A204.1 (cell line): ENCODE measurements around the gene NLRP5.
"Not testable (repeated sequence)": the region's sequence is repeated elsewhere in the genome, so short reads cannot be mapped to it uniquely, and the experiment has no call there.

Experiments
- FAIRE-seq: peaks from 2 replicates; lab custom pipeline; 2012; peaks lifted over from hg19 to GRCh38; lab: Jason Lieb, UNC

Gene NLRP5

DNA sequence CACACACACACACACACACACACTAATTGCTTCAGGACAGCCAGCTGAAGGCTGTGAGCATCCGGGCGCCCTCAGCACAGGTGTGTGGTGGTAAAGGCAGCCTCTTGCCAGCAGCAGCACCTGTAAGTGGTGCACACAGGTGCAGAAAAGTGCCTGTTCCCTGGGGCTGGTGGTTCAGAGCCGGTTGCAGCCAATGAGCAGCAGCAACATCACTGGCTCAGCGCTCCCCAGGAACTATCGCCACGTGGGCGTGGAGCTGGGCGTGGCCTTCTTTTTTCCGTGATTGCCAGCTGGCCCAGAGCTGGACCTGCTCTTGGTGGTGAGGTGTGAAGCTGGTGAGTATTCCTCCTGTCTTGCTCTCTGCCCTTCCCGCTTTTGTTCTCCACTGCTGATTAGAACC lies at the start of gene NLRP5:
NLRP5 (plus strand) TSS at position 289 of the 400 bp plus-strand sequence.
- FAIRE-seq: no peak

DNA sequence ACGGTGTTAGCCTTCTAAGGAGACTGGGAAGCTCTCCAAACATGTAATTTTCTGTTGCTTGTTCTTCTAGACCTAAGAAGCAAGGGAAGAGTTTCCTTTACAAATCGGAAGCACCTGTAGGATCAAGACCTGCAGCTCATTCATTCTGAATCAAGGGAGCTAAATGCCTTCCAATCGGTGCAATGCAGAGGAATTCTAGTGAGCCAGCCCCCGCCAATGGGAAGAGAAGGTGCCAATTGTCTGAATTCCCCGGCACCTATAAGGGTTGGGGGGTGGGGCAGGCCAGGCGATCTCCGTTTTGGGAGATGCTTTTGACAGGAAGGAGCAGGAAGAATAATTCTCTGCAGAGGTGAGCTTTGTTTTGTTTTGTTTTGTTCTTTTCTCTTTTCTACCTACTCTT lies 47.4 kb upstream of the NLRP5 start:
- FAIRE-seq: no peak

DNA sequence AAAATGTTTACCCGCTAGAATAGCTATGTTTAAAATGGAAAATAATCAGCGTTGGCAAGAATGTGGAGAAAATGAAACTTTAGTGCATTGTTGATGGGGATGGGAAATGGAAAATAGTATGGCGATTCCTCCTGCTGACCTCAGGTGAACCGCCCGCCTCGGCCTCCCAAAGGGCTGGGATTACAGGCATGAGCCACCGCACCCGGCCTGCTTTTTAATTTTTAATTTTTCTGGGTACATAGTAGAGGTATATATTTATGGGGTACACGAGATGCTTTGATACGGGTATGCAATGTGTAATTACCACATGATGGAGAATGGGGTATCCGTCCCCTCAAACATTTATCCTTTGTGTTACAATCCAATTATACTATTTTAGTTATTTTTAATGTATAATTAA lies 46.3 kb upstream of the NLRP5 start:
- no peak for FAIRE-seq

DNA sequence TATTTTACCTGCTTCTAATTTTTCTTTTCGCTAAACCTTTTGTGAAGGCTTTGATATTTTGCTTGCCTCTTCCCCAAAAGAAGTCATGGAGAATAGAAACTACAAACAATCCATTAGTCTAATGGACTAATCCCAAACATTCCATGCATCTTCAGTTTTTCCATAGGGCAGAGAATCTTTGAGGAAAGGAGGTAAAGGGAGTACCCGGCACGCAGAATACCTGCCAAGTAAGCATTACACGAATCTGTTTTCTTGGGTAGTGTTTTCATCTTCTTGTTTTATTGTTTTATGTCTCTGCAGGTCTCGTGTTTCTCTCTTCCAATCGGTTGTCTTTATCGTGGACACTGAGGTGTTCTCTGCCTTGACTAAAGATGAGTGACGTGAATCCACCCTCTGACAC lies 39.0 kb upstream of the NLRP5 start, which contains the start of gene NLRP8:
NLRP8 (plus strand) TSS at position 301 of the 400 bp plus-strand sequence.
- FAIRE-seq: no peak

DNA sequence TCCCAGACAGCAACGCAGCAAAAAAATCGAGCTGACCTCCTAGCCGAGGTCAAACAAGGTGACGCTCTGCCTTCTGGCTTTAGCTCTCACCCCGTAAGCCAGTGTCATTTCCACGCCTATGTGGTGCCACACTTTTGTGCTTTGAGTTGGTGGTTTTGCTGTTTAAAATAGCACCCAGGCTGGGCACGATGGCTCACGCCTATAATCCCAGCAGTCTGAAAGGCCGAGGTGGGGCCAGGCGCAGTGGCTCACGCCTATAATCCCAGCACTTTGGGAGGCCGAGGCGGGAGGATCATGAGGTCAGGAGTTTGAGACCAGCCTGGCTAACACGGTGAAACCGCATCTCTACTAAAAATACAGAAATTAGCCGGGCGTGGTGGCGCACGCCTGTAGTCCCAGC lies 36.0 kb upstream of the NLRP5 start:
- not testable (repeated sequence) for FAIRE-seq

DNA sequence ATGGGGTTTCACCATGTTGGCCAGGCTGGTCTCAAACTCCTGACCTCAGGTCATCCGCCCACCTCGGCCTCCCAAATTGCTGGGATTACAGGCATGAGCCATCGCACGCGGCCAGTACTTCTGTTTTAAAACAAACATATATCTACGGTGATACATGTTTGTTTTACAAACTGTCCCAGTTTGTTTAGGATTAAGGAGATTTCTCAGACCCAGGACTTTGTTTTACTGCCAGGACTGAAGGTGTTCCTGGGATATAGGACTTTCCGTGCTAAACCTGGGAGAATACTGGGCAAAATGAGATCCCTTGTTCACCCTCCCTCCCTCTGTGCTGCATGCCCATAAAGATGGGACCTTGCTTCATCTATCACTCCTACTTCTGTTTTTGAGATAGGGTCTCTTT lies 30.1 kb upstream of the NLRP5 start:
- no peak for FAIRE-seq

DNA sequence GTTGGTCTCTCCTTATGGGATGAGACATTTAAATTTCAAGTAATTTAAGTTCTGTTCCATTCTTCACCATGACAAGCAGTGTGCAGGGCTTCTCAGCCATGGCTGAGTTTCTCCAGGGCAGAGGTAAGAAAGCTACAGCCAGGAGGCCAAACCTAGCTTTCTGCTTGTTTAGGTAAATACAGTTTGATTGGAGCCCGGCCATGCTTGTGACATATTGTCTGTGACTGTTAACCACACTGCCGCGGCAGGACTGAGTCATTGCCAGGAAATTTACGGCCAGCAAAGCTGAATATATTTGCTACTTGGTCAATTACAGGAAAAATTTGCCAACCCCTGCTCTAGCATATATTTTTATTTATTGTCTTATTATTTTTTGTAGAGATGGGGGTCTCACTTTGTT lies 28.2 kb upstream of the NLRP5 start:
- no peak for FAIRE-seq

DNA sequence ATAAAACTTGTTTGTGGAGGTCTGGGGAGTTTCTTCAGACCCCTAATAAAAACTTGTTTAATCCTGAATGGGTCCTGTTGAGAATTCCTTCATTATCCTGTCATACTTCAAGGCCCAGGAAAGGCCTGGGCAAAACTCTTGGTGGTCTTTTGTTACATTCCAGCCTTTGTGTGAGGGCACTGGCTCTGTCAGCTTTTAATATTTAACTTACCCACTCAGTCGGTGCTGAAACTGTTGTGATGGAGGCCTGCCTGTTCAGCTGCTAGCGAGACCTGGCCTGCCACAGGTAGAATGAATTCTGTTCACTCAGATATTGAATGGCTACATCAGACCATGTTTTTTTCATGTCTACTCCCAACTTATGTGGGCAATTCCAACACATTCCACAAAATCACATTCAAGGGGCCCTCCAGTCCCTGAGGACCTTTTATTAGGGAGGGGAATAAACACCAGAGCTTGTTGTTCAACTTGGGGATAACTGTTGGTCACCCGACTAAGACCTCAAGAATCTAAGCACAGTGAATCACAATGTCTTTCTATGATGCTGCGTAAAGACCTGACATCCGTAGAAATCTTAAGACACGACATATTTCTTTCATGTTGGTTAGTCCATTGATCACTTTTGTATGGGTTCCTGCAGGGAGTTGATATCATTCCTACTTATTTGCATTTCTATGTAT lies 26.4 kb upstream of the NLRP5 start:
- FAIRE-seq: no peak

DNA sequence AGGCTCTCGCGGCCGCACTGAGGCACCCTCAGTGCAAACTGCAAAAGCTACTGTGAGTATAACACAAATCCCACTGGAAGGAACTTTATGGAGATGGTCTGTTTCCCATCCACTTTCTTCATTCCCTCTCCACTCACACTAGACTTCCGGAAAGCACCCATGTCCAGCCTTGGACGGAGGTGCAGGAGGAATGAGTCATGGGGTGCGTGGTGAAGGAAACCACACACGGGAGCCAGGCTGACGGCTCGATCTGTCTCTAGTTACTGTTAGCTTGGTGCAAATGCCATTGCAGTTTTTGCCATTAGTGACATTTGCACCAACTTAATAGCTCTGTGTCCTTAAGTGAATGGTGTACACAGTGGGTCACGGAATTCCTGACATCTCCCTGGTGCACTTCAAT lies 24.4 kb upstream of the NLRP5 start:
- FAIRE-seq: no peak

DNA sequence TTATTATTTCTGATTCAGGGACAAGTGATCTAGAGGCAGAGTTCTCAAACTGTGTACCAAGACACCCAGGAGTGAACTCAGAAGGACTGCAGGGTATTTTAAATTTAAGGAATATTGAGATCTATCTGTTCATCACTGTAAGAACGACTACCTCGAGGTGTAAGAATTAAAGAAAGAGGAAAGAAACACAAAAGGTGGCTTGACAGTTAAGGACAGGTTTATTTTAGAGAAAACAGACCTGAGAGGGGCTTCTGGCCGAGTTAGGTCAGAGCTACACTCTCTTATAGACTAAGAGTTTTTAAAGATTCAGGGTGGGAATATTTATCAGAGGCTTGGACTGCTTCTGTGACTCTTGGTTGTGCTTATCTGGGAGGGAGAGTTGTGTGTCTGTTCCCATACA lies 12.6 kb upstream of the NLRP5 start:
- no peak for FAIRE-seq

DNA sequence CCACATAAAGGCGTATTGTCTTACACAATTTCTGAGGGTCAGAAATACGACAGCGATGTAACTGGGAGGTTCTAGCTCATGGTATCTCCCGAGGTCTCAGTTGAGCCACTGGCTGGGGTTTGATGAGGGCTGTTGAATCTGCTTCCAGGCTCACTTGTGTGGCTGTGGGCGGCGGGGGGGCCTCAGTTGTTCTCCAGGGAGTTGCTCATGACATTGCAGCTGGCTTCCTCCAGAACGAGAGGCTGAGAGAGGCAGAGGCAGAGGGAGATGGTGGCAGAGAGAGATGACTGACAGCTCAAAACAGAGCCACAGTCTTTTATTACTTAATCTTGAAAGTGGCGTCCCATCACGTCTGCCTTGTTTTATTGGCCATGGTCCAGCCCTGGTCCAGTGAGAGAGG lies 6.2 kb upstream of the NLRP5 start:
- no peak for FAIRE-seq

DNA sequence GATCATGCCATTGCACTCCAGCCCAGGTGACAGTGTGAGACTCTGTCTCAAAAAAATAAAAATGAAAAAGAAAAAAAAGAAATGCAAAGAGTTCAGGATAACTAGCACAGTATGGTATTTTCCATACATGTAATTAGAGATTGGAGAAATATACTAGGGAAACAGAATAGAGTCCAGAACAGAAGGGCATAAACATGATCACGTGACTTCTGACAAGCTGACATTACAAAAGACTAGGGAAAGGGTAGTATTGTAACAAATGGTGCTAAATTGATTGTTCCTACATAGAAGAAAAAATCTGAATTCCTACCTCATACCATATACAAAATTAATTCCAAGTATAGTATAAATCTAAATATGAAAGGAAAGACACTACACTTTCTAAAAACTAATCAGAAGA lies 1.3 kb upstream of the NLRP5 start:
- FAIRE-seq: no peak

DNA sequence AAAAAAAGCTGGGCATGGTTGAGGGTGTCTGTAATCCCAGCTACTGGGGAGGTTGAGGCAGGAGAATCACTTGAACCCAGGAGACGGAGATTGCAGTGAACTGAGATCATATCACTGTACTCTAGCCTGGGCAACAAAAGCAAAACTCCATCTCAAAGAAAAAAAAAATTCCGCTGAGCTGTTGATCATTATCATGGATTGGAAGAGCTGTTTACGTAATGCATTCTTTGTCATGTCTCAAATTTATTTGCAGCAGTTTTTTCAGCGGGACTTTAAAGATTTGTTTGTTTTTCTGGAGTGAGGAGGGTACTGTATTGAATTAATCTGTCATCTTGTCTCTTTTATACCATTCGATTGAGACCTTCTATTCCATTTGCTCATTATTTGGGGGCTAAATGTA lies 4.3 kb downstream of the NLRP5 start:
- no peak for FAIRE-seq

DNA sequence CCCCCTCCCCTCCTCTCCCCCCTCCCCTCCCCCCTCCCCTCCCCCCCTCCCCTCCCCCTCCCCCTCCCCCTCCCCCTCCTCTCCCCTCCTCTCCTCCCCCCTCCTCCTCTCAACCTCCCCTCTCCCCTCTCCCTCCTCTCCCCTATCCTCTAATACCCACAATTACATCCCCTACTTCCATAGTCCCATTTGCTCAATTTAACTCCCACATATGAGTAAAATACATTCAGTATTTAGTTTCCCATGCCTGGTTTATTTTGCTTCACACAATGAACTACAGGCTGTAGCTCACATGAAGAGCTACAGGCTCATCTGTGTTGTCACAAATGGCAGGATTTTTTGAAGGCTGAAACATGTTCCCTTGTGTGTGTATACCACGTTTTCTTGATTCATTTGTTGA lies 6.9 kb downstream of the NLRP5 start:
- no peak for FAIRE-seq

DNA sequence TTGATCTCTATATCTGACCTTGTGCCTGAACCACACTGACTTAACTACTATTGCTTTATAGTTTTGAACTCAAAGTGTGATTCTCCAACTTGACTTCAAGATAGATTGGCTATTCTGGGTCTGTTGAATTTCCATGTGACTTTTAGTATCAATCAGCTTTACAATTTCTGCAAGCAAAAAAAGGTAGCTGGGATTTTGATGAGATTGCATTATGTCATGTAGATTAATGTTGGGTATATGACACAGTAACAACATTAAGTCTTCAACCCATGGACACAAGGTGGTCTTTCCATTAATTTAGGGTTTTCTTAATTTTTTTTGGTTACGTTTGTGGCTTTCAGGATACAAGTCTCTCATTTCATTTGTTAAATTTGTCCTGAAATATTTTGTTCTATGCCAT lies 28.2 kb downstream of the NLRP5 start:
- no peak for FAIRE-seq

DNA sequence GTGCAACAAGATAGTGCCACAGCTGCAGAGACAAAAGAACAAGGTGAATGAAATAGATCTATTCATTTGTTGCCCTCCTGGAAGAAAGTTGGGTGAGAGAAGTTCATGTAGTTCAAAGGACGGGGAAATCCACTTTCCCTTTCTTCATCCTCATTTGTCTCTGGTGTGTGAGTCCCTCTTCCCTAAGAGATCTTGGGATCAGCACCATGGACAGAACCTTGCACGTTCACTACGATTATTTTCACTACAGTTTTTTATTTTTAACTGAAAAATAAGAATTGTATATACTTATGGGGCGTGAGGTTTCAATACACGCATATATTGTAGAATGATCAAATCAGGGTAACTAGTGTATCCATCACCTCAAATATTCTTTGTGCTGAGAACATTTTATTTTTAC lies 29.2 kb downstream of the NLRP5 start:
- FAIRE-seq: no peak

DNA sequence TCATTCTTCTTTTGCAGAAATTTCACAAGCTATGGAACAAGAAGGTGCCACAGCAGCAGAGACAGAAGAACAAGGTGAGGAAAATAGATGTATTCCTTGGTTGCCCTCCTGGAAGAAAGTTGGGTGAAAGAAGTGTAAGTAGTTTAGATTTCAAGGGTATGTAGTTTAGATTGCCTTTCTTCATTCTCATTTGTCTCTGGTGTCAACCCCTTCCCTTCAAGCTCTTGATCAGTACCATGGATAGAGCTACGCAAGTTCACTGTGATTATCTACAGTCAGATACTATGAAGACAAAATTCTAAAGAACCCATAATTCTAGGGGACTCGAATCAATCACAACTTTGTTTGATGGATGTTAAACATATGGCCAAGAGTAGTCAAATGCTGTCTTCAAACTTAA lies 32.8 kb downstream of the NLRP5 start:
- FAIRE-seq: not testable (repeated sequence)

DNA sequence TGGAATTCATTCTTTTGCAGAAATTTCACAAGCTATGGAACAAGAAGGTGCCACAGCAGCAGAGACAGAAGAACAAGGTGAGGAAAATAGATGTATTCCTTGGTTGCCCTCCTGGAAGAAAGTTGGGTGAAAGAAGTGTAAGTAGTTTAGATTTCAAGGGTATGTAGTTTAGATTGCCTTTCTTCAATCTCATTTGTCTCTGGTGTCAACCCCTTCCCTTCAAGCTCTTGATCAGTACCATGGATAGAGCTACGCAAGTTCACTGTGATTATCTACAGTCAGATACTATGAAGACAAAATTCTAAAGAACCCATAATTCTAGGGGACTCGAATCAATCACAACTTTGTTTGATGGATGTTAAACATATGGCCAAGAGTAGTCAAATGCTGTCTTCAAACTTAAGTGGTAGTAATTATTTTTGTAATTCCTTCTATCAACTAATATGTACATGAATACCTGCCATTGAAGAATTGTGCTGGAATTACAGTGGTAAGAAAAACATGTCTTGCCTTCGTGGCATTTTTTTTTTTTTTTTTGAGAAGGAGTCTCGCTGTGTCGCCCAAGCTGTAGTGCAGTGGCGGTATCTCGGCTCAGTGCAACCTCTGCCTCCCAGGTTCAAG lies 33.9 kb downstream of the NLRP5 start:
- FAIRE-seq: not testable (repeated sequence)

DNA sequence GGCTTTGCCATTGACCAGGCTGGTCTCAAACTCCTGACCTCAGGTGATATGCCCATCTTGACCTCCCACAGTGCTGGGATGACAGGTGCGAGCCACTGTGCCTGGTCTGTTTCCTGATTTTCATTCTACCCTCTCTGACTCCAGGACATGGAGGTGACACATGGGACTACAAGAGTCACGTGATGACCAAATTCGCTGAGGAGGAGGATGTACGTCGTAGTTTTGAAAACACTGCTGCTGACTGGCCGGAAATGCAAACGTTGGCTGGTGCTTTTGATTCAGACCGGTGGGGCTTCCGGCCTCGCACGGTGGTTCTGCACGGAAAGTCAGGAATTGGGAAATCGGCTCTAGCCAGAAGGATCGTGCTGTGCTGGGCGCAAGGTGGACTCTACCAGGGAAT lies 40.2 kb downstream of the NLRP5 start:
- FAIRE-seq: no peak

DNA sequence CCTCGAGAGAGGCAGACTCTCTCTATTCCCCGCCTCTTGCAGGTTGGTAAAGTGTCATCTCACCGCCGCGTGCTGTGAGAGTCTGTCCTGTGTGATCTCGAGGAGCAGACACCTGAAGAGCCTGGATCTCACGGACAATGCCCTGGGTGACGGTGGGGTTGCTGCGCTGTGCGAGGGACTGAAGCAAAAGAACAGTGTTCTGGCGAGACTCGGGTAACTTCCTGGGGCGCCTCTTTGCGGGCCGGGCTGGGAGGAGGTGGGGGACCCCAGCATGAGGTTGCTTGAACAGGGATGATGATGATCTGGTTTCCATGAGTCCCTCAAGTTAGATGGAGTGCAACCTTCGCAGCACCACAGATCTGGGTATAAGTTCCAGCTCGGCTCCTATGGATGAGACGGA lies 67.0 kb downstream of the NLRP5 start:
- no peak for FAIRE-seq

DNA sequence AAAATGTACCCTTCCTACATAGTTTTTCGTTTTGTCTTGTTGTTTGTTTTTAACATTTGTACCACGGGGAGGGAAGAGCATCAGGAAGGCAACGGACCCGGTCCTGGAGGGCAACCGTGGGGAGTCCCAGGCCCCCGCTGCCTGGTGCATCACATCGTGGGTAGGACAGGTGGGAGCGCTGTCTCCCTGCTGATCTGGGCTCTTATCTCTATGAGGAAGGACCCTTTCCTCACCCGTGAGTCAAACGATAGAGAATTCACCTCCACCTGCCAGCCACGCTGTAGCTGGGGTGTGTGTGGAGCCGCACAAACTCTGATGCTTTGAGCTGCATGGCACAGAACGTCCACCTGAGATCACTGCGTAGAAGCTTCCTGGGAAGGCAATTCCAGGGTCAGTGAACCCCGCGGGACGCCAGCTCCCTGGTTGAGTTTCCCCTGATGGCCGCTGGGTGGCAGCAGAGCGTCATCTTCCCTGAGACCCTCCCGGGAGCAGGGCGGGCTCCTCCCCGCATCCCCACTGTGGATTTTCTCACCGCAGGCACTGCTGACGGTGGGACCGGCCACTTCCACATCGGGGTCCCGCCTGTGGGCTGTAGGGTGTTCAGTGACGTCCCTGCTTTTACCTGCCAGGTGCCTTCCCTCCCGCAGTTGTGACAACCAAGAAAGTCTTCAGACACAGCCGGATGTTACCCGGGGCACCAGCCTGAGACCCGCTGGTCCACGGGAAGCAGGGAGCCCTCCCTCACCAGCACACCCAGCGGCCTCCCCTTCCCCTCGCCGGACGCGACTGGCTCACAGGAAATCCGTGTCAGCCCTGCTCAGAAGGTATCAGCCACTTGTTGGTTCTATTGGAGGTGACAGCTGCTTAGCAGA lies 79.8 kb downstream of the NLRP5 start:
- no peak for FAIRE-seq

DNA sequence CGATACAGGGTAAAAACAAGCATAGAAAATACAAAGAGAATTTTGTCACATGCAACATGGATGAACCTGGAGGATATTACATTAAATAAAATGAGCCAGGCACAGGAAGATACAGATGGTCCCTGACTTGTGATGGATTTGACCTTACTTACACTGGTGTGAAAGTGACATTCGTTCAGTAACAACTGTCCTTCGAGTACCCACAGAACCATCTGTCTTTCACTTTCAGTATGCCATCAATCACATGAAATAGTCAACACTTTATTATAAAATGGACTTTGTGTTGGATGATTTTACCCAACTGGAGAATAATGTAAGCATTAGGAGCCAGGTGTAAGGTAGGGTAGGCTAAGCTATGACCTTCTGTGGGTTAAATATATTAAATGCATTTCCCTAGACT lies 83.1 kb downstream of the NLRP5 start:
- no peak for FAIRE-seq

DNA sequence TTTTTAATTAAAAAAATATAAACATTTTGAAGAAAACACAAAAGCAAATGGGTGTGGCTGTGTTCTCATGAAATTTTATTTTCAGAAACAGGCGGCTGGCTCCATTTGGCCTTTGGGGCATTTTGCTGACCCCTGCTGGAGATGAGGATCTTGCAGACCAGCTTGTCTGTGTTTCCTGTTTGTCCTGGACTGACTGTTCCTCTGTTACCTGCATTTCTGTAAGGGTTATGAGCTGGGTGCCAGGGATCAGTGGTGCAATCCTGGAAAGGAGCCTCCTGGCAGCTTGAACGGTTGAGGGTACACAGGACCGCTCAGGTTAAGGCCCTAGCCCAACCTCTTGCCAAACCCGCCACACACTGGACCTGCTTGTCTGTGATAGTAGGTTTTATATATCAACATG lies 84.6 kb downstream of the NLRP5 start:
- no peak for FAIRE-seq
